ENCODE data around the gene PKIG.

GRCh38 chr20:44541992-44542391 lies 40.4 kb upstream of the PKIG start:
- TF ChIP-seq, protein P1, sequence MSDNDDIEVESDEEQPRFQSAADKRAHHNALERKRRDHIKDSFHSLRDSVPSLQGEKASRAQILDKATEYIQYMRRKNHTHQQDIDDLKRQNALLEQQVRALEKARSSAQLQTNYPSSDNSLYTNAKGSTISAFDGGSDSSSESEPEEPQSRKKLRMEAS (IDR thresholded peaks at IDR 0.05), result no peak
- TF ChIP-seq EZH2 (IDR thresholded peaks at IDR 0.05) (no peak), EZH2phosphoT487 (IDR thresholded peaks at IDR 0.05; ENCODE audit: borderline replicate concordance) (no peak), CTCF (IDR thresholded peaks at IDR 0.05 in 2 of 3, conservative IDR thresholded peaks at IDR 0.05 in 1 of 3; ENCODE audit: borderline replicate concordance in 1 of 3, insufficient read depth in 1 of 3, low read depth in 2 of 3, low read length in 2 of 3) (no peak), EGR1 (IDR thresholded peaks at IDR 0.05; ENCODE audit: low read depth) (no peak), POLR2AphosphoS5 (IDR thresholded peaks at IDR 0.05; ENCODE audit: low read depth, low read length) (no peak), ZFX (IDR thresholded peaks at IDR 0.05) (no peak)
- TF ChIP-seq, protein P2, sequence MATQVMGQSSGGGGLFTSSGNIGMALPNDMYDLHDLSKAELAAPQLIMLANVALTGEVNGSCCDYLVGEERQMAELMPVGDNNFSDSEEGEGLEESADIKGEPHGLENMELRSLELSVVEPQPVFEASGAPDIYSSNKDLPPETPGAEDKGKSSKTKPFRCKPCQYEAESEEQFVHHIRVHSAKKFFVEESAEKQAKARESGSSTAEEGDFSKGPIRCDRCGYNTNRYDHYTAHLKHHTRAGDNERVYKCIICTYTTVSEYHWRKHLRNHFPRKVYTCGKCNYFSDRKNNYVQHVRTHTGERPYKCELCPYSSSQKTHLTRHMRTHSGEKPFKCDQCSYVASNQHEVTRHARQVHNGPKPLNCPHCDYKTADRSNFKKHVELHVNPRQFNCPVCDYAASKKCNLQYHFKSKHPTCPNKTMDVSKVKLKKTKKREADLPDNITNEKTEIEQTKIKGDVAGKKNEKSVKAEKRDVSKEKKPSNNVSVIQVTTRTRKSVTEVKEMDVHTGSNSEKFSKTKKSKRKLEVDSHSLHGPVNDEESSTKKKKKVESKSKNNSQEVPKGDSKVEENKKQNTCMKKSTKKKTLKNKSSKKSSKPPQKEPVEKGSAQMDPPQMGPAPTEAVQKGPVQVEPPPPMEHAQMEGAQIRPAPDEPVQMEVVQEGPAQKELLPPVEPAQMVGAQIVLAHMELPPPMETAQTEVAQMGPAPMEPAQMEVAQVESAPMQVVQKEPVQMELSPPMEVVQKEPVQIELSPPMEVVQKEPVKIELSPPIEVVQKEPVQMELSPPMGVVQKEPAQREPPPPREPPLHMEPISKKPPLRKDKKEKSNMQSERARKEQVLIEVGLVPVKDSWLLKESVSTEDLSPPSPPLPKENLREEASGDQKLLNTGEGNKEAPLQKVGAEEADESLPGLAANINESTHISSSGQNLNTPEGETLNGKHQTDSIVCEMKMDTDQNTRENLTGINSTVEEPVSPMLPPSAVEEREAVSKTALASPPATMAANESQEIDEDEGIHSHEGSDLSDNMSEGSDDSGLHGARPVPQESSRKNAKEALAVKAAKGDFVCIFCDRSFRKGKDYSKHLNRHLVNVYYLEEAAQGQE (IDR thresholded peaks at IDR 0.05; ENCODE audit: low read depth), result no peak
